Measurements from ENCODE around the gene CBFA2T2.

The CBFA2T2 gene

GRCh38 chr20:33669873-33670640 is 180.2 kb downstream of the CBFA2T2 start:
- no peak for DNase-seq

DNA sequence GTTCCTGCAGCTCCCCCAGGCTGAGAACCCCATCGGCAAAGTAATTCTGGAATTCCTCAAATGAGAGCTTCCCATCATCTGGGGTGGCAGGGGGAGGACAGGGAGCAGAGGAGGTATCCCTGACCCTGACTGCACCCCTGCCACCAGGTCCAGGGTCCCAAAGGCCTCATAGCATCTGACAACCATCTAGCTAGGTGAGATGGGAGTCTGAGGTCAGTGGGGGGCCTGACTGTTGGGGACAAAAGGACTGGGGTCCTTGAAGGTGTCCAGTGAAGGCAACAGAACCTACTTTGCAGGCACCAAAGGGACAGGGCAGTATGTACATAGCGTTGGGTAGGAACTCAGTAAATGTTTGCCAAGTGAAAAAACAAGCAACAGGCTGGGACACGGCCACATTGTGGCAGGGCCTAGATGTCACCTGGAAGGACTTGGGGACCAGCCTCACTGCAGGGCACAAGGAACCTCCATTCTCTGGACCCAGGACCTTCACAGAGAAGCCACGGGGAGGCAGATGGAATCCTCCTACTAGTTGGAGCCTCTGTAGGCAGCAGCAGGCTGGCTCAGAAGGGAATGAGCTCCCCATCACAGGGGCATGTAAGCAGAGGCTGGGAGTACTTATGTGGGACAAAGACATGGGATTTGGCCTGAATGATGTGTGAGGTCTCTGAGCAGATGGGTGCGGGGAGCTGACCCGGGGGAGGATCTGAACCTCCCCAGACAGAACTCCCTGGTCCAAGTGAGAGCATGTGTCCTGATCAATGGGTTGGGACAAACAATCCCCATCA is 181.0 kb downstream of the CBFA2T2 start:
- no peak for DNase-seq

- DNase-seq = no peak
Measured at GRCh38 chr20:33671573-33672288, 181.8 kb downstream of the CBFA2T2 start.

GRCh38 chr20:33672426-33673113 is 182.7 kb downstream of the CBFA2T2 start:
- DNase-seq = no peak

- DNase-seq = no peak
Measured at GRCh38 chr20:33673114-33673409, 183.2 kb downstream of the CBFA2T2 start.

DNA sequence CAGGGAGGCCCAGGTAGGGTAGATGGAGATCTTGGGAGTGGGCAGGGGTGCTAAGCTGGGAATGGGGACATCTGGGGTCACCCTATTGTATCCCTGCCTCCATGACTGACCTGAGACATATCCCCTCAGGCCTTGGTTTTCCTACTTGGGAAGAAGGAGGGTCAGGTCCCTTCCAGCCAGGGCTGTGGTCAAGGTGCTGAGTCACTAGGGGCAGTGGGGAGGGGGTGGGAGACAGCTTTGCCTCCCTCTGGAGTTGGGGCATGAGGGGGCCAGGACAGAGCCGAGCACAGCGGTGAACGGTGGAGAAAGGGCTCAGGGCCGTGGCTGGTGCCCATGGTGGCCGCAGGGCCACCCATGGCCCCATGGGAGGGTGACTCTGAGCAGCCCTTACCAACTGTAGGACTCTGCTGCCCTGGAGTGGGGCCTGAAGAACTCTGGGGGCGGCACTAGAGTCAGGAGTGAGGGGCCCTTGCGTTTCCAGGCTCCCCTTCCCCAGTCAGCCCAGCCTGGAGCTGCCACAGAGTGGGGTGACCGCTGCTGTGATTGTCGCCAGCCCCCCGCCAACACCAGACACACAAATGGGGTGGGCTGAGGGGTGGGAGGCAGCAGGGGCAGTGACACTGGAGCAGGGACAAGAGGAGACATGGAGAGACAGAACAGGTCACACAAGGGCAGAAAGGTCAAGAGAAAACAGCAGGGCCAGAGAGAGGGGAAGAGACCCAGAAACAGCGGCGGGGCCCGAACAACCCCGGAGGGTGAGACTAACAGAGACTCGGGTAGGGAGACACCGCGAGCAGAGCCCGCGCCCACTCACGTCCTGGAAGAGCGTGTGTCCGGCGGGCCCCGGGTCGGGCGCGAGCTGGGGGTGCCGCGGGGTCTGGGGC is 183.8 kb downstream of the CBFA2T2 start:
- no peak for DNase-seq

- no peak for DNase-seq
Measured at GRCh38 chr20:33674294-33675135, 184.6 kb downstream of the CBFA2T2 start, which contains the start of gene NECAB3. Gene NECAB3, minus strand, starts transcription at chr20:33674428. Its CDS starts 76 bp downstream, at chr20:33674352.

DNA sequence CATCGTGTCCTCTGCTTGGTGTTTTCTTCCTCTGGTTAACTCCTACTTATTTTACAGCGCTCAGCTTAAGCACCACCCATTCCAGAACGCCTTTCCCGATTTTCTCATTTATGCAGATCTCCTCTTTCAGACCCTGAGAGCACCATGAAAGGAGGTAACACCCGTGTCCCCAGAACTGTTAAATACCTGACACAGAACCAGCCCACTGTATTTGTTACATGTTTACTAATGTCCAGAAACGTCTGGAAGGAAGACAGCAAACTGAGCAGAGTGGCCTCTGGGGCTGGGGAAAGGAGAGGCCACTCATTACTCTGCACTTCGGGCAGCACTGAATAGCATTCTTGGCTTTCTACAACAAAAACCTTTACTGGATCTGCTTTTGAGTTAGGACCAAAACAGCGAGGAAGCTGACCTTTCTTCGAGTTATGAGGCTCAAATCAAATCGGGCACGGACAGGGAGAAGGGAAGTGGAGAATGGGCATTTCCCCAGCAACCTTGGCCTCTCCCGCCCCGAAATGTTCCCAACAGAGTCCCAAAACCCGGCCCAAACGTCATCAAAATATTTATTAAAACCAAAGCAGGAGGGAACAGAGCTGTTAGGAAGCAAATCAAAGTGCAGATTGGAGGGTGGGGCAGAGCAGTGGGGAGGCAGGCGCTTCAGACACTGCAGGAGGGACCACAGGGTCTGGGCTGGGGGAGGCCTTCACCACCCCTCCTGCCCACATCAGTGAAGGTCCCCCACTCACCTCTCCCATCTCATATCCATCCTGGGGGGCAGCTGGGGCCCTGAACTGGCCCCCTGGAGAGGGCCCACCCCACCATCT is 185.5 kb downstream of the CBFA2T2 start:
- DNase-seq = no peak

GRCh38 chr20:33676121-33676520 is 186.2 kb downstream of the CBFA2T2 start:
- DNase-seq = no peak

DNA sequence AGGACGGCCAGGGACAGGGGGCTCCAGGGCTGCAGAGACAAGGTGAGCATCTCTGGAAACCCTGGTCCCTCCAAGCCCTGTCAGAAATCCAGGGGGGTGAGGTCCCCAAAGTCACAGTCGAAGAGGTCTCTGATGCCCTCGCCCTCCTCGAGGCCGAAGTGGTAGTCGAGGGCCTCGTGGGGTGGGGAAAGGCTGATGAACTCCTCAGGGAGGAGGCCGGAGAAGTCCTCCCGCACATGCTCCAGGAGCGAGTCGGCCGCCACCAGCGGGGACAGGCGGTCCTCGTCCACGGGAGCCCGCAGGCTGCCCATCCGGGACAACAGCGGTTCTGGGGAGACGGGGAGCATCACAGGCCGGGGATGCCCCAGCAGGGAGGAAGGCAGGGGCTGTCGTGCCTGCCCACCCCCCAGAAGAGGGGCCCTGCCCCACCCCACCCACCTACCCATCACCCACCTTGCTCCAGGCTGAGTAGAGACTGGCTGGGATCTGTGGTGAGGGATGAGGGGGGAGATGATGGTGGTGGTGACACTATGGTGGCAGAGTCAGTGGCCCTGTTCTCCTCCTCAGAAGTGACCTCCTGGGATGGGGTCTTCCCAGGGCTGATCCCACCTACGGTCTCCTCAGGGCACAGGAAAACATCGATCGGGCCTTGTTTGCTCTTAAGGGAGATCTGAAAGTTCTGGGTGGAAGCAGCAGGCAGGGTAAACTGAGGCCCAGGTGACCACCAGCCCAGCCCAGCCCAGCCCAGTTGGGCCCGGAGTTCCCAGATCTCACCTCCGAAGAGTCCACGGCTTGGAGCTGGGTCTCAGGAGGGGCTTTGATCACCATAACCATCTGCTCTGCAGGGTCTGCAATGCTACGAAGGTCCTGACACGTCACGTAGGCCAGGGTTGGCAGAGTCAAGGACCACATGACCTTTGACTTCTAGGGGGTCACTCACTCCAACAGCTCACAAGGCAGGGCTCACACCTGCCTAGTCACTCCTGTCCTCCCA is 187.1 kb downstream of the CBFA2T2 start:
- no peak for DNase-seq

DNA sequence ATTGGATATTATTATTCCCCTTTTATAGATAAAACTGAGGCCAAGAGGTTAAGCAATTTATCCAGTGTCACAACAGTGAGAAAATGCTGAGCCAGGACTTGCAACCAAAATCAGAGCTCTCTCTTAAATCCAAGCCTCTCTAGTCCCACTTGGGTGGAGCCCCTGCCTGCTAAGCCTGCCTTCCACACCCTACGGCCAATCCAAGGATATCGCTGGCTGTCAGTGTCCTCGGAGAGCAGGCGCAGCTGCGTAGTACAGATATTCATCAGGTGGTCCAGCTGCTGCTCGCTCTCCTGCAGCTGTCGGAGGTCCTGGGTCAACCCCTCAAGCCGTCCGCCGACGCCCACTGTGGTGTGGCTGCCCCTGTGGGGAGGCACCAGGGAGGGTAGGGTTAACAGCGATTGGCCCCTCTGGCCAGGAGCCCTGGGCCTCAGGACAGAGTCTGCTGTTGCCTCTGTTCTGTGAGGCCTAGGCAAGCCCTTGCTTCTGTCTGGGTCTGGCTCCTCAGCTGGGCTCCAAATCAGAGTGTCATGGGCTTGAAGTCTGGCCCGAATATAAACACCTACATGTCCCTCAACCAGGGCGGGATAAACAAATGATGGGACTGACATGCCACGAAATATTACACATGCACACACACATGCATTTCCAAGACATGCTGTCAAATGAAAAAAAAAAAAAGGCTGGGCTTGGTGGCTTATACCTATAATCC is 188.3 kb downstream of the CBFA2T2 start:
- no peak for DNase-seq

DNA sequence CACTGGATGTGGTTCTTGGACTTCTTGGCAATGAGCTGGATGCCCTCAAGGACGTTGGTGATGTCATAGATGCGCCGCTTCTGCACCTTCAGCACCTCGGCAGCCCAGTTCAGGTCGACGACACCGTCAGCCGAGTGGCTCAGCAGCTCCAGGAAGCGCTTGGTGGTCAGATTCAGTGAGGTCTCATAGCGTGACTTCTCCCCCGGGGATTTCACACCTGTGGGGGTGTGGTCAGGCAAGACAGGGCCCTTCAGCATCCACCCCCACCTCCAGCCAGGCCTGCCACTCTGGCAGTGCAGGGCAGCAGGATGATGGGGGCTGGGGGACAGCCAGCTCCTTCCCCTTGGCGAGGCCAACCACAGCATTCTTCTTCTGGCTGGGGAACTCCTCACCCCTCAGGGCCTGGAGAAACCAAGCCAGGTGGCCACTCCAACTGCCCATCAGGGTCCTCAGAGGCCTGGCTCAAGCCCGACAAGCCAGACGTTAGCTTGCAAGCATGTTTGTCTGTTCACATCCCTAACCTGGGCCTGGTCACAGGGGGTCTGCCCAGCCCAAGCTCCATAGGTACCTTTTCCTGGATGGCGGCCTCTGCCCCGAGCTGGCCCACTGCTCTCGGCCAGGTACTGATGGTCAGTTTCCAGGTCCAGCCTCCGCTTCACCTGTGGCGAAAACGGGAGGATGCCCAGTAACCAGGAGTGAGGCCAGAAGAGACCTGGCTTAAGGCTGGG is 190.0 kb downstream of the CBFA2T2 start:
- no peak for DNase-seq

DNA sequence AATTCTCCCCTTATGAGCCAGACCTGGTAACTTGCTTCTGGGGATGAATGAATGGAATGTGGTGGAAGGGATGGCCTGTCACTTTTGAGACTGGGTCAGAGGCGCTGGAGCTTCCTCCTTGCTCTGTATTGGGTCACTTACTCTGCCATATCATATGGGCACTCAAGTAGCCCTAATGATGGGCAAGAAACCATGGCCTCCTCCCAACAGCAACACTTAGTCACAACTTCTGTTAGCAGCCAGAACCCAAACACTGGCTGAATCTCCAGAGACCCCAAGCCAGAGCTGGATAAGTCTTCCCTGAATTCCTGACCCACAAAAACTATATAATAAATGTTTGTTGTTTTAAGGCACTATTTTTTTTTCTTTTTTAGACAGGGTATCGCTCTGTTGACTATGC is 190.8 kb downstream of the CBFA2T2 start:
- no peak for DNase-seq

DNA sequence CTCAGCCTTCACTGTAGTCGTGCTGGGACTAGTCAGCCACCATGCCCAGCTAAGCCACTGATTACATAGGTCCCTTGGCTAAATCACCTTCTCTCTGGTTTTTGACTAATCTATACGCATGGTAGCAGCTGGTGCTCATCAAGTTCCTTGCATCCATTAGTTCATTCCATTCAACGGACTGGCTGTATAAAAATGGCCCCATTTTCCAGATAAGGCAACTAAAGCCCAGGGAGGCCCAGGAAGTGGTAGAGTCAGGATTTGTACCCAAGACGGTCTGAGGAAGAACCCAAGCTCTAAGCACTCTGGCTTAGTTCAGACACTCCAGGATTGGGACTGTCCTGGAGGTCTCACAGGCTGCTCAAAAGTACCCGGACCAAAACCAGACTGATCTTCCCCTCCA is 191.4 kb downstream of the CBFA2T2 start:
- no peak for DNase-seq

DNA sequence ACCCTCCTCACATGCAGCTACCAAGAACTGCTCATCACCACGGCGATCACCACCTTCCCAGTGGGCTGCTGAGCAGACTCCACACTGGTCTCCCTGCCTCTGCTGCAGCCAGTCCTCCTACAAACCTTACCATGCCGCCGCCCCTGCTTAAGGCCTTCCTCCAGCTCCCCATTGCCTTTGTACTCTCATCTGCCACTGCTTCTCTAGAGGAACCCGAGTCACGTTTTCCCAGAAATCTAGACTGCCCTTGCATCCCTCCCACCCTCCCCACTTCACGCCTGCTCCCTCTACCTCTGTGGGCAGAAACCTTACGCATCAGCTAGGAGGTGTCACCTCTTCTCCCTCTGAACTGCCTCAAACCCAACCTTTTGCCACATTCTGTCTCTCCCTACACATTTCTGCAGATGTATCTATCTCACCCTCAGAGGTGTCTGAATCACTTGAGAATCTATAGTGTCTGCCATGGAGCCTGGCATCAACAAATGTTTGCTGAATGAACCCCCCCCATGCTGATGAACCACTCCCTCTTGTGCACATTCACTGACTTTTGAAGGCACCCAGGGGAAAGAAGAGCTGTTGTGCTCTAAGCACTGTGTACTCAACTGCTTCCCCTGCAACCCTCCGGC is 191.9 kb downstream of the CBFA2T2 start:
- DNase-seq = no peak

DNA sequence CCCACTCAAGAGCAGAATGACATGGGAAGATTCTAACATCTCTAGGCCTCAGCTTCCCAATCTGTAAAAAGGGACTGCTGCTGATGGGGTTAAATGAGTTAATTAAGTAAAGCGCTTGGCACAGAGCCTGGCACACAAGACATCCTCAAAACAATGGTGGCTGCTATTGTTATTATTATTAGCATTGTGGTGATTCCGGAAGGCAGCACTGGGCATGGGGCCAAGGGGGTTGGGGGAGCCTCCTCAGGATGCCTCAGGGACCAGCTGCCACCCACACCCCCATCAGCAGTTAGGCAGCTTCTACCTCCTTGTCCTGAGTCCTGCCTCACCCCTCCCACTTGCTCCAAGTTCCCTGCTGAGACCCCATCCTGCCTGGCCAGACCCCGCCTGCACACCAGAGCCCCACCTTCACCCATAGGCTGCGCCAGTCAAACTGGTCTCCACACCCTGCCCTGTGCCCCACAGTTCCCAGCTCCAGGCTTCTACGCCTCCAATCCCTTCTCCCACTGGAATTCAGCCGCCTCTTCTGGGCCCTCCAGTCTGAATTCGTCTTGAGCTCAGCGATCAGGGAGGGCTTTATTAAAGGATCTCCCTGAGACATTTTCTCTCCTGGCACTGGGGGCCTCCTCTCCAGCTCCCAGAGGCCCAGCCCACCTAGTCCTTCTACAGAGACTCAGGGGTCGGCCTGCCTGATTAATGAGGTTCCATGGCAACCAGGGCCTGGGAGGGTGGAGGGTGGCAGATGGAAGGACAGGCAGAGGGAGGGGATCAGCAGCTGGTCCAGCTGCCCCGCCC is 194.8 kb downstream of the CBFA2T2 start:
- no peak for DNase-seq

Data from KG1 (cell line).